ENCODE measurements around the gene C11orf54.
"Not testable (repeated sequence)": the region's sequence is repeated elsewhere in the genome, so short reads cannot be mapped to it uniquely, and the experiment has no call there.

The C11orf54 gene

GRCh38 chr11:93766504-93766903 lies 25.0 kb downstream of the C11orf54 start:
- no peak for DNase-seq (ENCODE audit: low read depth)

DNA sequence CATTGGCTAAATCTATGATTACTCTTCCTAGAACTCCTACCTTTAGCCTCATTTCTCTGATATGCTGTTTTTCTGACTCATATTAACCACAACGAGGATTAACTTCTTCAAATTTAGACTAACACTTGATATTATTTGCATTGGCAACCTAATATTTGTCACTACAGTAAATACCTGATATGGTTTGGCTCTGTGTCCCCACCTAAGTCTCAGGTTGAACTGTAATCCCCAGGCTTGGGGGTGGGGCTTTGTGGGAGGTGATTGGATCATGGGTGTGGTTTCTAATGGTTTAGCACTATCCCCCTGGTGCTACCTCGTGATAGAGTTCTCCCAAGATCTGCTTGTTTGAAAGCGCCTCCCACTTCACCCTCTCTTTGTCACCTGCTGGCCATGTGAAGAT lies 25.5 kb downstream of the C11orf54 start:
- no peak for DNase-seq (ENCODE audit: low read depth)

GRCh38 chr11:93770160-93770559 lies 28.7 kb downstream of the C11orf54 start:
- DNase-seq (ENCODE audit: low read depth) = no peak

GRCh38 chr11:93772123-93772522 lies 30.7 kb downstream of the C11orf54 start:
- no peak for DNase-seq (ENCODE audit: low read depth)

DNA sequence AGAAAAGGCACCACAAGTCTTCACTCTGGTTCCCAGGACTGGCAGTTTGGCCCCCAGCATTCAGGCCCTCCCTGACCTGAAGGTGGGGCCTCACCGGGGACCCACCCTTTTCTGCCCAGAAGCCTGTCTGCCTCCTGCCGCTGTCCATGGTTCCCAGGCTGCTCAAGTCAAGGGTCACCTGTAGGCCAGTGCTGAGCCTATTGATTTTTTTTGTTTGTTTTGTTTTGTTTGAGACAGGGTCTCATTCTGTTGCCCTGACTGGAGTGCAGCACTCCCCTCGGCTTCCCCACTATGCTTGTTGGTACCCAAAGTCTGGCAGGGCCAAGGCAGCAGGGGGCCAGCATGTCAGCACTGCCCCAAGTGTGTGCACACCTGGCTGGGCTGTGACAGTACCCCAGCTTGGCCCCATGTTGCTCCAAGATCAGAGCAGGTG lies 31.6 kb downstream of the C11orf54 start:
- DNase-seq (ENCODE audit: low read depth) = no peak

DNA sequence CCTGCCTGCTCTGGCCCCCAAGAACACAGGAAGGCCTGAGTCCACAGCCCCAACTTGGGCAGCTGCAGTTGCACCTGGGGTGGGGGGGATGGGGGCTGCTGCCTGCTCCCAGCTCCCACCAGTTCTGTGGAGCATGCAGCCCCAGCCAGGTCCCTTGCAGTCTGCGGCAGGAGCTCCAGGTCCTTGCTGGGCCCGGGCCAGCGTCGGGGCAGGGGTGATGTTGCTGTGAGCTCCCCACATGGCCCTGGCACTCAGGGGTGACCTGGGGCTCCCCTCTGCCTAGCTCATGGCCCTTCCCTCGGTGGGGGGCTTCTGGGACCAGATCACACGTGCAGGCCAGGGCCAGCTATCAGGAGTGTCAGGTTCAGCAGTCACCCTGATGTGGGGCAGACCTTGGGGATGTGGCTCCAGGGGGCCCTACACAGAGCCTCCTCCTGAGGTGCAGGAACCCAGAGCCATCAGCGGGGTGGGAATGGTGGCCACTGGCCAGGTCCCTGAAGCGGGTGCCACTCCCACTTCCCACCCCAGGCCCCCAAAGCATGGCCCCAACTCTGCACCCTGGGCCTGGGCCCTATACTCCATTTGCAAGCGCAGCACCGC lies 32.2 kb downstream of the C11orf54 start:
- no peak for DNase-seq (ENCODE audit: low read depth)

GRCh38 chr11:93774560-93774959 lies 33.1 kb downstream of the C11orf54 start:
- not testable (repeated sequence) for DNase-seq (ENCODE audit: low read depth)

DNA sequence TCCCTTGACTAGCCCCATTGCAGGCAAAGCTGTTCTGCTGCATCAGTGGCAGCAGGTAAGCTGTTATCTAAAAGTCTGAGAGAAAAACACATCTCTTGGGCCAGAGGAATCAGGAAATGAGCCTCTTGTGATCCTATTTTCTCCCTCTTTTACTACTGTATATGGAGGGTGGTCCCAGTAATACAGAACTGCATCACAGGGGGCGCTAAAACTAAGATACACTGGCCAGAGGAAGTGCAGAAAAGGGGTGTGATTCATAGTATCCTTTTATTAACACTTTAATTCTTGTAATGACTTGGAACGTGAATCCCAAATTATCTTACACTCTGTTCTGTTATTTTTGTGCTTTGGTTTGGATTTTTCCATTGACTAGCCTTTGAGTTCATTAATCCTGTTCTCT lies 33.8 kb downstream of the C11orf54 start:
- DNase-seq (ENCODE audit: low read depth) = no peak

DNA sequence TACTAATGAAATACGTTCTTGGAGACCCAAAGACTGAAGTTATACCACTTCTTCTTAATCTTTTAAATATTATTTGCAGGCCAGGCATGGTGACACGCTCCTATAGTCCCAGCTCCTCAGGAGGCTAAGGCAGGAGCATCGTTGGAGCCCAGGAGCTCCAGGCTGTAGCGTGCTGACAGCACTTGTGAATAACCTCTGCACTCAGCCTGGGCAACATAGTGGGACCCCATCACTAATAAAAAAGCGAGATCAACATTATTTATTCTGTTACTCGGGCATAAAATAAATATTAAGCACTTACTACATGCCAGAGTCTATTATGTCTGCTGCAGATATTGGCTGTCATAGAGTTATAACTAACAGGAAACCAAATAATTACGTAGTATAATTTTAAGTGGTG lies 41.9 kb downstream of the C11orf54 start:
- DNase-seq (ENCODE audit: low read depth) = no peak

GRCh38 chr11:93783765-93784144 lies 42.3 kb downstream of the C11orf54 start:
- no peak for DNase-seq (ENCODE audit: low read depth)

DNA sequence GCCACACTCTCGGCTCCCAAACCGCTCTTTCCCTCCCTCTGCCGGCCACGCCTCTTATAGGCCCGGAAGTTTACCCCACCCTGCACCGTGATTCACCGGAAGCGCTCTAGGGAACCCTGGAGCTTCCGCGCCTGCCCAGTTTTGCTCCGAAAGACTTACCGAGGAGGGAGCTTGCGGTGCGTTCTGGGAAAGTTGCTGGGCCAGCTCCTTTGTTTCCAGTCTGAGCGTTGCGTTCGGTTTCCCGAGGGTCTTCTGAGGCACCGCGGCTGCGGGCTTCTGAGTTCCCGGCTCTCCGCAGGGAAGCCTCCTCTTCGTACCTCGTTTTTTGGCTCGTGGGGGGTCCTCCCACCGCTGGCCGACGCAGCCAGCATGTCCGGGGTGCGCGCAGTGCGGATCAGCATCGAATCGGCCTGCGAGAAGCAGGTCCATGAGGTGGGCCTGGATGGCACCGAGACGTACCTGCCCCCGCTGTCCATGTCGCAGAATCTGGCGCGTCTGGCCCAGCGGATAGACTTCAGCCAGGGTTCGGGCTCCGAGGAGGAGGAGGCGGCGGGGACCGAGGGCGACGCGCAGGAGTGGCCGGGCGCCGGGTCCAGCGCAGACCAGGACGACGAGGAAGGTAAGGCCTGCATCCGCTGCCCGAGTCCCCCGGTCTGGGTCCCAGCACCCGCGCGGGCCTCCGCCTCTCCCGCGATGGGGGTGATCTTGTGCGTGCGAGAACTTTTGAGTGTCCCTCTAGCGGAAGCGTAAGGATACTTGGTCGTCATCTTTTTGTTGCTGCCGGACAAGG lies 42.9 kb downstream of the C11orf54 start, which contains the start of gene MED17:
Gene MED17 (plus strand): TSS at position 138 of the 790 bp plus-strand sequence. CDS start 232 bp downstream, at position 370.
- peak; percentile 92 for DNase-seq (ENCODE audit: low read depth)

DNA sequence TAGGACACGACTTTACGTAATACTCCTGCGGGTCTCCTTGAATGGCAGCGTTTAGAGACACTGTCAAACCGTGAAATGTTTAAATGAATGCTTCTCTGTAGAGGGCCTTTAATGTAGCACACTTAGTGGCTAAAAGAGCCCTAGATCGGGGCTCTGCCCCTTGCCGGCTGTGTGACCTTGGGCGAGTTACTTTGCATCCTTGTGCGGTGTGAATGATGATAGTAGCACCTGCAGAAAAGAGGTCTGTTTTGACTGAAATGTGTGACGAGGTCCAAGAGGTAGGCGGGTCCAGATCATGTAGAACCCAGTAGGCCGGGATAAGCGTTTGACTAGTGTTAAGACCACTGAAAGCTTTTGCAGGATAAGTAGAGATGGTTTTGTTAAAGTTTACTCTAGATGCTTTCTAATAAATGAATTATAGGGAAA lies 43.5 kb downstream of the C11orf54 start:
- no peak for DNase-seq (ENCODE audit: low read depth)

DNA sequence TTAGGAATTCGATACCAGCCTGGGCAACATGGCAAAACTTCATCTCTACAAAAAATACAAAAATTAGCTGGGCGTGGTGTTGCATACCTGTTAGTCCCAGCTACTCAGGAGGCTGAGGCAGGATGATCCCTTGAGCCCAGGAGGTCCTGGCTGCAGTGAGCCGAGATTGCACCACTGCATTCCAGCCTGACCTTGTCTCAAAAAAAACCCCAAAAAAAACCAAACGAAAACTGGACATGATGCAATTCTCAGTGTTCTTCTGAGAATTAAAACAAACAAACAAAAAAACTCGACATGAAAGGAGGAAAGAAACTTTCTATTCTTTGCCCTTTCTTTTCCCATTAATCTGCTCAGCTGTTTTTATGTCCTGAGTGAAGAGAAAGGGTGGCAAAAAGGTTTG lies 50.0 kb downstream of the C11orf54 start:
- no peak for DNase-seq (ENCODE audit: low read depth)

DNA sequence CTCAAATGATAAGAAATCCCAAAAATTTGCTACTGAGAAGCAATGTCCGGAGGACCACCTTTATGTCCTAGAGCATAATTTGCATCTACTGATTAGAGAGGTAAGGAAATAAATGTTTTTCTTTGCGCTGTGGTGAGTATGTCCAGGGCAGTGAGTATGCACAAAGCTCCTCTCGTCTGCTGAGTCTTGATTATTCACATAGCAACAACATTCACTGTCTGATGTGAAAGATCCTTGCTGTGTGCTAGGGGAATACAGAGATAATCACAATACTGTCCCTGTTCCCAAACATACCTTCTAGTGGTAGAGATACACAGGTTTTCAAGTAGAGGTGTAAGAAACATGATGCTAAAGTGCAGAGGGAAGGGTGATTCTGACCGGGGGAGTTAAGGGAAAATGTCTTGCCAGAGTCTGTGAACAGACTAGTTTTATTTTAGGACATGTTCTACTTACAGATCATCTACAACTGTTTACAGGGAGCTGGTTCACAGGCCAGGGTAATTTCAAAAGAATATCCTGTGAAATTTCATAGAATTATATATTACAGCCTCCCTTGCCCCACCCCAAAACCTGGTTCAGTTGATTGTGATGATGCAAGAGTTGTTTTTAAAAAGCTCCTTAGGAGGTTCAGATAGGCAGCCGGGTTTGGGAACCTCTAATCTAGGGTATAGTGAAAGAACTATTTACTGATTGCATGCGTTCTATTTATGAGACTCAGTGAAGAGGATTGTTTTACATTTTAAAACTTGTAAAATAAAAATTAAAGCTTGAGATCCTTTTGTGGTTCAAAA lies 55.2 kb downstream of the C11orf54 start:
- no peak for DNase-seq (ENCODE audit: low read depth)

GRCh38 chr11:93801366-93801765 lies 59.9 kb downstream of the C11orf54 start:
- no peak for DNase-seq (ENCODE audit: low read depth)

DNA sequence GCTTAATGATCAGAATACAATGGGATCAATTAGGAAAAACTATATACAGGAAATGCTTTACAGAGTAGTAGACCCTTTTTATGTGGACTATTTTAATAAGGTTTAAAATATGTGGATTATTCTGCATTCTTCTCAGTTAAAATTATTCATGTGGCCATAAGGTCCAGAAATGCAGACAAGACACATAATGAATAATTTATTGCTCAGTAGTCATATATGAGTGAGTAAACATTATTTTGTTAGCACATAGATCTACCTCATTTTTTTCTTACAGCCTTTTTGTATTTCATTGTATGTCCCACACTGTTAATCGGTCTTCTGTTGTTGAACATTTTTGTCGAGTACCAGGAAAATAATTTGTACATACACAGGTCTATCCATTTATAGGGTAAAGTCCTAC lies 63.4 kb downstream of the C11orf54 start:
- no peak for DNase-seq (ENCODE audit: low read depth)

- DNase-seq (ENCODE audit: low read depth) = no peak
Measured at GRCh38 chr11:93807980-93808379, 66.5 kb downstream of the C11orf54 start.

DNA sequence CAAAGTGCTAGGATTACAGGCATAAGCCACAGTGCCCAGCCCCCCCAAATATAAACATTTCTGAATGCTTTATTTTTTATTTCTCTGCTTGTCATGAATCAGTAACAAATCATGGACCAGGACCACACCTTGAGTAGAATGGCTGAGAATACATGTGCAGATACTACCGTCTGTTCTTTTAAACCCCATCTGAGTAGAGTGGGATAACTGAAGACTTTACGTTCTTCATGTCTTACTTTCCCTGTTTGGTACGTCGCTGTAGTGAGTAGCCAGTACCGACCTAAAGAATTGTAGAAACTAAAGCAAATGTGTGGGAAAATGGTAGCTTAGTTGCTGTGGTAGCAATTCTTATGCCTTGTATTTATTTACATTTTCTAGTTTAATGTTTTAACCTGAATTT lies 72.5 kb downstream of the C11orf54 start:
- DNase-seq (ENCODE audit: low read depth) = no peak
